Naive thymus-derived CD4-positive, alpha-beta T cell (primary cell): ENCODE measurements around the gene NTF4. TPM values are rescaled to one million over a fixed set of nuclear protein-coding genes. Genes with fewer than 3 reads are reported as not detected.
"Not testable (repeated sequence)": the region's sequence is repeated elsewhere in the genome, so short reads cannot be mapped to it uniquely, and the experiment has no call there.

Experiments used
- ATAC-seq: fragments of 150-1000 bp; cut with Tn5 transposase; 2 replicates; pipeline ENCODE4 v1.10.0; 2021; ENCODE audit warnings: mild to moderate bottlenecking, moderate library complexity
- CTCF ChIA-PET: fragments of 350-600 bp; sonication (Branson Sonifier 250); formaldehyde crosslinking; loops from one replicate; lab custom pipeline; 2021; ENCODE audit warnings: antibody characterized with exemption; lab: Charles Lee
- POLR2A ChIA-PET: fragments of 350-600 bp; sonication (Branson Sonifier 250); formaldehyde crosslinking; loops from one replicate; lab custom pipeline; 2021; ENCODE audit warnings: antibody characterized with exemption, inconsistent platforms; lab: Charles Lee
- DNase-seq, 9 donors: peaks; one replicate each; pipeline versions ENCODE4 v3.0.0 to v3.0.0-alpha.2; 2020 to 2022; ENCODE audit warnings: mixed read lengths in 1 of 9
- H3K27ac ChIP-seq: one replicate; pipeline ENCODE4 v1.7.0; 2013; ENCODE audit warnings: mild to moderate bottlenecking, low read depth, low read length, moderate library complexity
- H3K27me3 ChIP-seq, 2 donors: one replicate each; pipeline ENCODE4 v1.7.0; 2013; ENCODE audit warnings: low read length in 2 of 2, mild to moderate bottlenecking in 2 of 2, moderate library complexity in 2 of 2; ENCODE audit not compliant: control insufficient read depth in 2 of 2, insufficient read depth in 2 of 2
- H3K36me3 ChIP-seq, 3 experiments: 1 replicate in 2 of 3; 2 replicates in 1 of 3; pipeline ENCODE4 v1.7.0; 2013; ENCODE audit warnings: low read length in 3 of 3, mild to moderate bottlenecking in 3 of 3, moderate library complexity in 1 of 3; ENCODE audit not compliant: insufficient read depth in 3 of 3, control insufficient read depth in 2 of 3
- H3K4me1 ChIP-seq, 2 donors: one replicate each; pipeline ENCODE4 v1.7.0; 2013; ENCODE audit warnings: low read length in 2 of 2, mild to moderate bottlenecking in 2 of 2, moderate library complexity in 1 of 2; ENCODE audit not compliant: control insufficient read depth in 2 of 2, insufficient read depth in 2 of 2
- H3K4me3 ChIP-seq: 2 replicates; pipeline ENCODE4 v1.7.0; 2013; ENCODE audit warnings: mild to moderate bottlenecking, low read length
- H3K9me3 ChIP-seq, 3 experiments: 1 replicate in 2 of 3; 2 replicates in 1 of 3; pipeline ENCODE4 v1.7.0; 2013; ENCODE audit warnings: low read length in 3 of 3; ENCODE audit not compliant: control insufficient read depth in 2 of 3
- H3K27ac Mint-ChIP-seq, 9 donors: one replicate each; pipeline ENCODE4 v1.8.0; 2020 to 2022; ENCODE audit warnings: mixed read lengths in 9 of 9, mild to moderate bottlenecking in 8 of 9, moderate library complexity in 5 of 9, inconsistent platforms in 2 of 9
- H3K27me3 Mint-ChIP-seq, 5 donors: one replicate each; pipeline ENCODE4 v1.8.0; 2021 to 2022; ENCODE audit warnings: mixed read lengths in 5 of 5, mild to moderate bottlenecking in 1 of 5
- H3K36me3 Mint-ChIP-seq, 5 donors: one replicate each; pipeline ENCODE4 v1.8.0; 2020 to 2022; ENCODE audit warnings: mixed read lengths in 5 of 5, mild to moderate bottlenecking in 3 of 5, inconsistent platforms in 1 of 5
- H3K4me1 Mint-ChIP-seq, 7 donors: one replicate each; pipeline ENCODE4 v1.8.0; 2020 to 2022; ENCODE audit warnings: mixed read lengths in 7 of 7, mild to moderate bottlenecking in 3 of 7, inconsistent platforms in 1 of 7
- H3K4me3 Mint-ChIP-seq, 10 donors: one replicate each; pipeline ENCODE4 v1.8.0; 2020 to 2022; ENCODE audit warnings: mild to moderate bottlenecking in 10 of 10, mixed read lengths in 10 of 10, moderate library complexity in 6 of 10, inconsistent platforms in 2 of 10
- H3K9me3 Mint-ChIP-seq, 11 donors: one replicate each; pipeline ENCODE4 v1.8.0; 2020 to 2022; ENCODE audit warnings: mixed read lengths in 11 of 11, mild to moderate bottlenecking in 4 of 11, inconsistent platforms in 1 of 11, moderate library complexity in 1 of 11
- intact Hi-C, 2 donors: fragments of 100-400 bp; cut with micrococcal nuclease; formaldehyde crosslinking; loops; one replicate each; pipeline ENCODE4 v1.15.1; 2023
- polyA plus RNA-seq, 2 donors: library from polyadenylated mRNA; unstranded; fragments of 300-500 nt; fragmentation: Illumina TruSeq; gene quantifications; one replicate each; pipeline ENCODE4 v1.2.3, GENCODE V29; 2021
- total RNA-seq, 6 experiments: library from RNA in 5 of 6; stranded (reverse) in 5 of 6; gene quantifications; 1 replicate in 5 of 6; 2 replicates in 1 of 6; pipeline ENCODE4 v1.2.3 and lab custom pipeline; 2021 to 2026

NTF4 gene
- total and polyA plus RNA-seq, 7 experiments from 2014 or later, result not detected

DNA sequence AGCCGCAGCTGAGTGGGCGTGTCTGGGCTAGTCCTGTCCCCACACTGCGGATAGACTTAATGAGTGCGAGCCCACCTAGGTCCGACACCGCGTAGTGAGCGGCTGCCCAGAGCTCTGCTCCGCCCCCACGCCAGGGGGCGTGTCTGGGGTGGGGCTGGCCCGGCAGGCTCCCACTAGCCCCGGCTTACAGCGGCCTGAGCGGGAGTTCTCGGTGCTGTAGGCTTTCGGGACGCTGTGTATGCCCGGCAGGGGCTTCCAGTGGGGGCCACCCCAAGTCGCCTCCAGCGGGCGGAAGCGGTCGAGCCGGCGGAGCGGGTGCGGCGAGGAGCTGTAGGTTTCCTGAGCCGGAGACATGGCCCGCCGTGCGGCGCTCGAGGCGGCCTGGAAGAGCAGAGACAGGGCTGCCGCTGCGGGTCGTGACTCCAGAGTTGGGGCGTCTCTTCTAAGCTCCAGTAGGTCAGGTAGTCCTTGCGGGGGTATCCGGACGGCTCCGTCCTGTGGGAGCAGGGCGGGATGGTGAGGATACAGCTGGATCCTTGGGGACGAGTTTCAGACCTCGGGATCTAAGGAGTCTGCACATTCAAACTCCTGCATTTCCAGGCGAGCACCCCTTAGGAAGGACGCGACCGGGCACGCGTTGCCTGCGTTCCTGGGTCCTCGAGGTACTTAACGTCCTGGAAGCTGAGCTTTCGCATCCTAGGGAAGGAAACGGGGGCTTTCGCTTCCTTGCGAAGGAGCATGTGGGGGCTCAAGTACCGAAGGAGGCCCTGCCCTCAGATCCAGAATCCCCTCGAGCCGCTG, 8.3 kb downstream of the NTF4 start:
- peak; percentile 86 for ATAC-seq
- peaks cover 16 to 19% (median 17%) of the 10 kb centered on the region in 7 donors for H3K4me1 Mint-ChIP-seq
- Histone ChIP-seq H3K4me1 (peaks cover 11 to 14% of the 10 kb centered on the region in 2 donors), H3K27ac (peak overlapping the region; percentile 45), H3K36me3 (no peaks in the 10 kb centered on the region), H3K27me3 (peaks cover 0 to 10% of the 10 kb centered on the region in 2 donors), H3K4me3 (peak overlapping the region; percentile 62), H3K9me3 (no peaks in the 10 kb centered on the region)
- ChIA-PET CTCF (interaction anchor here (0.6 to 1.1 kb wide), 2 partner anchors 27 to 56 kb away, joined by 3 read pairs; no protein-coding TSS in a partner anchor), POLR2A (no interaction called here)
- peak overlapping the region; percentile 67 to 99 (median 87) for H3K4me3 Mint-ChIP-seq
- peak; percentile 33 to 75 (median 45) for DNase-seq
- H3K27ac Mint-ChIP-seq, result peak overlapping the region in 2 of 9 donors; percentile 32 to 36
- peaks cover 16 to 59% (median 30%) of the 10 kb centered on the region in 5 donors for H3K27me3 Mint-ChIP-seq
- H3K9me3 Mint-ChIP-seq, result peaks cover 0 to 1% (median 0%) of the 10 kb centered on the region in 11 donors
- H3K36me3 Mint-ChIP-seq, result no peaks in the 10 kb centered on the region
- intact Hi-C loops, result loop anchor here in 1 of 2 donors (2.0 to 10.0 kb wide), 2 partner anchors 38 to 62 kb away; partner anchors contain the start of genes GYS1 and RUVBL2

DNA sequence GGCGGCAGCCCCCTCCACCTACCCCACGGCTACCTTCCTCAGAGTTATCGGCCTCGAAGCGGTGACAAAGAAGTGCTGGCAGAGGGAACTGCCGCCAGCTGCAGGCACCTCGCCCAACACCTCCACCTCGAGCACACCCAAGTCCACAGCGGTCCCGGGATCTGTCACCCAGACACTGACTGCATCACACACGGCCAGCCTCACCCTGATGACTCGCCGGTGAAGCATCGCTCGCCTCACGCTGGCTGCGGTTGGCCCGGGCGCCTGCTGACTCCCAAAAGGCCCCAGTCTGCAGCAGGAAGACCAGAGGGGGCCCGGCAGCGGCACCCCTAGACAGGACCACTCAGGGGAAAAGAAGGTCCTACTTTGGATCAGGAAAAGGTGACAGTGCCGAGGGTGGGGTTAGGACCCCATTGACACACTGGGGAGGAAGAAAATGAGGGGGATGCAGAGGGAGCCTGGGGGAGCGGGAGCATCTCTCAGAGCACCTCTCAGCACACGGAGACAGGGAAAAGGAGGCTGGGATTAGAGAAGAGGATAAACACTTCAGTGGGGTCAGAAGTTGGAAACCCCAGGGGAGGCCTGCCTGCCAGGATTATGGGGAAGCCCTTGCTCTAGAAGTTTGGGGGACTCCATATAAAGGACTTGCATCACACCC, 14.1 kb downstream of the NTF4 start:
- DNase-seq, H3K4me3 Mint-ChIP-seq, H3K27me3 Mint-ChIP-seq, POLR2A ChIA-PET, H3K9me3 Mint-ChIP-seq, H3K4me3 ChIP-seq, H3K36me3 ChIP-seq, H3K4me1 Mint-ChIP-seq, H3K4me1 ChIP-seq, H3K27ac ChIP-seq, CTCF ChIA-PET, ATAC-seq, H3K9me3 ChIP-seq, H3K36me3 Mint-ChIP-seq, H3K27me3 ChIP-seq: not testable (repeated sequence)
- intact Hi-C loops, result loop anchor here in 1 of 2 donors (10.0 kb wide), 1 partner anchor 56 kb away; the partner anchor contains the start of genes GYS1 and RUVBL2
- H3K27ac Mint-ChIP-seq, result peak overlapping the region in 1 of 9 donors; percentile 43

DNA sequence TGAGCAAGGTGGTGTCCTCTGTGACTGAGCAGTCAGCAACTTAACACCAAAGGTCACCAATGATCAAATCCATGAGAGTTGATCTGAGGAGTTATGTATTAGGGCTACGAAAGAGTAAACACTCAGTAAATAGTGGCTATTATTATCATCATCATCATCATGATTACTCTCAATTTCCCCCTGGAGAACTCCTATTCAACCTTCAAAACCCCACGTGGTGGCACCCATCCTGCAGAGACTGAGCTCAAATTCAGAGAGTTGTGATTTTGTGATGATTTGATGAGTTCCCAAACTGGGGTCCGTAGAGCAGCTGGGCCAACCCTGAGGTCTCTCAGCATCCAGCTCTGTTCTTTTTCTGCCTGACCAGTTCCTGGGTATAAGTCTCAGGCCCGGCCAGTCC, 14.8 kb downstream of the NTF4 start:
- ATAC-seq, POLR2A ChIA-PET, H3K4me3 ChIP-seq, DNase-seq, H3K4me1 Mint-ChIP-seq, CTCF ChIA-PET, H3K36me3 Mint-ChIP-seq, H3K36me3 ChIP-seq, H3K27me3 ChIP-seq, H3K9me3 ChIP-seq, H3K27ac ChIP-seq, H3K27me3 Mint-ChIP-seq, H3K4me3 Mint-ChIP-seq, H3K4me1 ChIP-seq, H3K9me3 Mint-ChIP-seq: not testable (repeated sequence)
- H3K27ac Mint-ChIP-seq, result peak overlapping the region in 1 of 9 donors; percentile 4
- intact Hi-C loops, result loop anchor here in 1 of 2 donors (10.0 kb wide), 1 partner anchor 55 kb away; the partner anchor contains the start of genes GYS1 and RUVBL2

DNA sequence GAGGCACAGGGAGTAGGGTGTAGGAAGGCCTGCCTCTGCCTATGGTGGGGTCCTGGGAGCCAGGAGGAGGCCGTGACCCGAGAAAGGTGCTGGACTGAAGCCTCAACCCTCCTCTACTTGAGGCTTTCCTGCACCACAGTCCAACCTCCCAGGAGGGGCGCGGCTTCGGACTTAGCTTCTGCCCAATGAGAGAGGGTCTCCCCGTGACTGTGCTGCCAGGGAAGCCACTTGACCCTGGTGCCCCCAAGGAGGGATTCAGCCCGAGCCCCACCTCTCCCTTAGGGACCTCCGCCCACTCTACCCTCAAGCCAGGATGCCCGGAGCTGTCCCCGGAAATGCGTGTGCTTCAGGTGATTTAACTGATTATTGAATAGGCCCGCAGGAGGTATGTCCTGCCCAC, 15.6 kb downstream of the NTF4 start, which contains the start of gene CGB8:
TSS of gene CGB8 (minus strand) at position 101 of the 400 bp plus-strand sequence. CDS start 372 bp downstream, outside the sequence.
- H3K36me3 ChIP-seq, CTCF ChIA-PET: not testable (repeated sequence)

DNA sequence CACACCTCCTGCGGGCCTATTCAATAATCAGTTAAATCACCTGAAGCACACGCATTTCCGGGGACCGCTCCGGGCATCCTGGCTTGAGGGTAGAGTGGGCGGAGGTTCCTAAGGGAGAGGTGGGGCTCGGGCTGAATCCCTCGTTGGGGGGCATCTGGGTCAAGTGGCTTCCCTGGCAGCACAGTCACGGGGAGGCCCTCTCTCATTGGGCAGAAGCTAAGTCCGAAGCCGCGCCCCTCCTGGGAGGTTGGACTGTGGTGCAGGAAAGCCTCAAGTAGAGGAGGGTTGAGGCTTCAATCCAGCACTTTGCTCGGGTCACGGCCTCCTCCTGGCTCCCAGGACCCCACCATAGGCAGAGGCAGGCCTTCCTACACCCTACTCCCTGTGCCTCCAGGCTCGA, 21.1 kb downstream of the NTF4 start, which contains the start of gene CGB5:
TSS of gene CGB5 (plus strand) at position 301 of the 400 bp plus-strand sequence. CDS start 362 bp downstream, outside the sequence.
- H3K4me3 ChIP-seq, H3K9me3 ChIP-seq, H3K27ac Mint-ChIP-seq, H3K4me3 Mint-ChIP-seq, intact Hi-C loops, H3K9me3 Mint-ChIP-seq, H3K4me1 ChIP-seq, ATAC-seq, H3K27me3 ChIP-seq, CTCF ChIA-PET, H3K27me3 Mint-ChIP-seq, H3K4me1 Mint-ChIP-seq, H3K36me3 ChIP-seq, H3K27ac ChIP-seq, H3K36me3 Mint-ChIP-seq, POLR2A ChIA-PET, DNase-seq: not testable (repeated sequence)

More for the DNA sequence above, 15.6 kb downstream of the NTF4 start, which contains the start of gene CGB8:
- H3K36me3 Mint-ChIP-seq, ATAC-seq, H3K27ac ChIP-seq, POLR2A ChIA-PET, H3K9me3 ChIP-seq, H3K9me3 Mint-ChIP-seq, H3K4me3 ChIP-seq, DNase-seq, intact Hi-C loops, H3K4me3 Mint-ChIP-seq, H3K27me3 ChIP-seq, H3K4me1 ChIP-seq, H3K27me3 Mint-ChIP-seq, H3K4me1 Mint-ChIP-seq: not testable (repeated sequence)
- H3K27ac Mint-ChIP-seq, result peak within 1 kb of the TSS in 1 of 9 donors; percentile 4

DNA sequence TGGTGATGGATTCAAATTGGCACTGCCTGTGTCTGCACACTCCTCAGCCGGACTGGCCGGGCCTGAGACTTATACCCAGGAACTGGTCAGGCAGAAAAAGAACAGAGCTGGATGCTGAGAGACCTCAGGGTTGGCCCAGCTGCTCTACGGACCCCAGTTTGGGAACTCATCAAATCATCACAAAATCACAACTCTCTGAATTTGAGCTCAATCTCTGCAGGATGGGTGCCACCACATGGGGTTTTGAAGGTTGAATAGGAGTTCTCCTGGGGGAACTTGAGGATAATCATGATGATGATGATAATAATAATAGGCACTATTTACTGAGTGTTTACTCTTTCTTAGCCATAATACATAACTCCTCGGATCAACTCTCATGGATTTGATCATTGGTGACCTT, 22.0 kb downstream of the NTF4 start:
- H3K9me3 ChIP-seq, DNase-seq, H3K27ac Mint-ChIP-seq, intact Hi-C loops, ATAC-seq, POLR2A ChIA-PET, H3K27ac ChIP-seq, H3K36me3 Mint-ChIP-seq, H3K4me1 Mint-ChIP-seq, H3K27me3 Mint-ChIP-seq, H3K4me1 ChIP-seq, H3K36me3 ChIP-seq, H3K4me3 ChIP-seq, H3K4me3 Mint-ChIP-seq, H3K9me3 Mint-ChIP-seq, CTCF ChIA-PET, H3K27me3 ChIP-seq: not testable (repeated sequence)
